Measurements from ENCODE around the gene FHIT. TPM values are rescaled to one million over a fixed set of nuclear protein-coding genes. Genes with fewer than 3 reads are reported as not detected.

FHIT gene
- total and polyA plus RNA-seq, 2 experiments from 2014 or later, result 0.22 to 0.90 TPM

GRCh38 chr3:59878038-59878427 is 1373.2 kb downstream of the FHIT start:
- Histone ChIP-seq H3K9me3 (ENCODE audit: low read depth) (no peaks in the 10 kb centered on the region), H2AFZ (no peak overlapping the region), H3K79me2 (ENCODE audit: insufficient read depth) (no peaks in the 10 kb centered on the region), H3K4me1 (ENCODE audit: insufficient read depth) (no peaks in the 10 kb centered on the region), H3K4me3 (no peak overlapping the region), H4K20me1 (ENCODE audit: insufficient read depth) (no peaks in the 10 kb centered on the region), H3K9me2 (ENCODE audit: insufficient read depth) (no peaks in the 10 kb centered on the region), H3K9ac (no peak overlapping the region), H3K36me3 (ENCODE audit: low read depth) (no peaks in the 10 kb centered on the region), H3K4me2 (ENCODE audit: unreplicated experiment) (no peak overlapping the region), H3F3A (ENCODE audit: insufficient read depth) (no peaks in the 10 kb centered on the region), H3K27me3 (replicated peaks; ENCODE audit: insufficient read depth) (no peaks in the 10 kb centered on the region), H3K27ac (no peak overlapping the region)
- DNase-seq, result no peak
- TF ChIP-seq EZH2phosphoT487 (IDR thresholded peaks at IDR 0.05; ENCODE audit: insufficient read depth, low read depth) (no peak), EZH2 (IDR thresholded peaks at IDR 0.05; ENCODE audit: insufficient read depth, poor library complexity, severe bottlenecking) (no peak)
- 32 to 41% methylated on average over 2 of the region's 2 CpGs for WGBS, 2 experiments (ENCODE audit: low coverage in 1 of 2, low lambda C conversion rate in 2 of 2, missing lambda C conversion rate in 2 of 2)
- in situ Hi-C loops (cut with MboI), result no loop called here

DNA sequence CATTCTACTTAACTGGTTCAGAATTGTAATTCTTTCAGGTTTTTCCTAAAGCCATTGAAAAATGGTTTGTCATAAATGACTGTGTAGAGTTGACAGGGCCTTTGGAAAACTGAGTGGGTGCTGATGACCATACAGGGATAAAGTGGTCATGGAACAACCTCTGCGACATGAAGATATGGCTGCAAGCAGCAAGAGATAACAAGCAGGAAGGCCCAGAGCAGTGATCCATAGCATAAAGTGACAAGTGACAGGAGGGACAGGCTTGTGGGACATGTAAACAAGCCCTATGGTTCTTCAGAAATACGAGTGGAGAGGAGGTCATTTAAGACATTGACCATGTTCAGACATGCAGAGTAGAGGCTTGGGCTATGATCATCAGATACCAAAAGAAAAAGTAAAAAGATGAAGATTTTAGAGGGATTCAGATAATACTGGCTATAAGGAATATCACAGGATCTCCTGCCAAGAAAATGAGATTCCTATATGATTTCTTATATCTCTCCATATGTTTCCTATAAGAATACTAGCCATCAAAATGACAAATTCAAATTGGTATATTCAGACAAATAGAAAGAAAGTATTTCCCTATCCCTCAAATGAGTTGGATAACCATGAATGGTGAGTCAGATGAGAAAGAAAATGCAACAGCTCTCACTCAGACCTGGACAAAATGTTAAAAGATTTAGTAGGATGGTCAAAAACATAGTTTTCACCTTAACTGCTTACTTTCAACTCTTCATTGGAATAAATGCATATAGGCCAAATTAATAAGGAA is 1373.8 kb downstream of the FHIT start:
- no peaks in the 10 kb centered on the region for H3K9me2 ChIP-seq (ENCODE audit: insufficient read depth)
- in situ Hi-C loops (cut with MboI), result no loop called here
- no peak overlapping the region for H3K4me2 ChIP-seq (ENCODE audit: unreplicated experiment)
- no peaks in the 10 kb centered on the region for H4K20me1 ChIP-seq (ENCODE audit: insufficient read depth)
- no peaks in the 10 kb centered on the region for H3K79me2 ChIP-seq (ENCODE audit: insufficient read depth)
- 27 to 30% methylated on average over 2 of the region's 2 CpGs for WGBS, 2 experiments (ENCODE audit: low coverage in 1 of 2, low lambda C conversion rate in 2 of 2, missing lambda C conversion rate in 2 of 2)
- no peak for TF ChIP-seq EZH2phosphoT487 (IDR thresholded peaks at IDR 0.05; ENCODE audit: insufficient read depth, low read depth)
- TF ChIP-seq EZH2 (IDR thresholded peaks at IDR 0.05; ENCODE audit: insufficient read depth, poor library complexity, severe bottlenecking), result no peak
- no peaks in the 10 kb centered on the region; the same call in 1 of the 2 replicates for H3K27me3 ChIP-seq (replicated peaks; ENCODE audit: insufficient read depth)
- H3K9ac ChIP-seq, result no peak overlapping the region
- no peak overlapping the region for H3K4me3 ChIP-seq
- no peaks in the 10 kb centered on the region for H3K4me1 ChIP-seq (ENCODE audit: insufficient read depth)
- no peak overlapping the region for H3K27ac ChIP-seq
- no peaks in the 10 kb centered on the region for H3F3A ChIP-seq (ENCODE audit: insufficient read depth)
- no peaks in the 10 kb centered on the region for H3K36me3 ChIP-seq (ENCODE audit: low read depth)
- DNase-seq, result no peak
- no peaks in the 10 kb centered on the region for H3K9me3 ChIP-seq (ENCODE audit: low read depth)
- H2AFZ ChIP-seq, result no peak overlapping the region

DNA sequence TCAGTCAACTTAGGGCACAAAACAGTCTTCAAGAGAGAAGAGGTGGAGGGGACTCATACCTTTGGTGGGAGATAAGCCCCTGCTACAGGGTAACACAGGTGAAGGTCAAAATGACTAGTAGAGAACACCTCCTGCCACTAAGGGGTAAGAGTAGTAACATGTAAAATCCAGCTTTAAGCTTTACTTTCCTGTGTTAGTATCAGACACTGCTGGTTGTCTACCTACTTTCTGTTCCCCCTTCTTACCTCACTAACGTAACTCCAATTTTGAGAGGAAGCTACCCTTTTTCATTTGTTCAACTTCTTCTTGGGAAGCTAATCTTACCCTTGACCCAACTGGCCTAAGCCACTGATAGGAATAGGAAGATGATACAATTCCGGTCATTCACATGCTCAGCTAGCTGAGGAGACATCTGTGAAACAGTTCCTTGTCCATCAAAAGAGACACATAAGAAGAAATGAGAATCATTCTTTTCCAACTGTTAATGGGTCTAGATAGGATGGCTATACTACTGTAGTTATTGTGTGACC is 1374.7 kb downstream of the FHIT start:
- in situ Hi-C loops (cut with MboI), result no loop called here
- H3K4me3 ChIP-seq, result no peak overlapping the region
- H3F3A ChIP-seq (ENCODE audit: insufficient read depth), result no peaks in the 10 kb centered on the region

GRCh38 chr3:59873576-59874230 is 1377.5 kb downstream of the FHIT start:
- Histone ChIP-seq H3K4me3 (no peak overlapping the region), H3K9ac (no peak overlapping the region), H3K4me1 (ENCODE audit: insufficient read depth) (no peaks in the 10 kb centered on the region), H3K27ac (no peak overlapping the region), H3F3A (ENCODE audit: insufficient read depth) (no peaks in the 10 kb centered on the region), H3K79me2 (ENCODE audit: insufficient read depth) (no peaks in the 10 kb centered on the region), H3K9me3 (ENCODE audit: low read depth) (no peaks in the 10 kb centered on the region), H3K4me2 (ENCODE audit: unreplicated experiment) (no peak overlapping the region), H3K36me3 (ENCODE audit: low read depth) (no peaks in the 10 kb centered on the region), H3K9me2 (ENCODE audit: insufficient read depth) (no peaks in the 10 kb centered on the region), H4K20me1 (ENCODE audit: insufficient read depth) (no peaks in the 10 kb centered on the region), H2AFZ (no peak overlapping the region), H3K27me3 (replicated peaks; ENCODE audit: insufficient read depth) (no peaks in the 10 kb centered on the region; the same call in 1 of the 2 replicates)
- TF ChIP-seq EZH2phosphoT487 (IDR thresholded peaks at IDR 0.05; ENCODE audit: insufficient read depth, low read depth), result no peak
- no peak for TF ChIP-seq EZH2 (IDR thresholded peaks at IDR 0.05; ENCODE audit: insufficient read depth, poor library complexity, severe bottlenecking)
- no peak for DNase-seq
- WGBS, 2 experiments (ENCODE audit: low coverage in 1 of 2, low lambda C conversion rate in 2 of 2, missing lambda C conversion rate in 2 of 2), result 31 to 34% methylated on average over 8 of the region's 8 CpGs
- in situ Hi-C loops (cut with MboI), result loop anchor here (25.0 kb wide), 3 partner anchors 286 to 1061 kb away; no protein-coding TSS in a partner anchor

More for the DNA sequence above, 1374.7 kb downstream of the FHIT start:
- H3K36me3 ChIP-seq (ENCODE audit: low read depth), result no peaks in the 10 kb centered on the region
- H3K9ac ChIP-seq, result no peak overlapping the region
- no peaks in the 10 kb centered on the region for H3K9me2 ChIP-seq (ENCODE audit: insufficient read depth)
- 66 to 75% methylated on average over 2 of the region's 2 CpGs for WGBS, 2 experiments (ENCODE audit: low coverage in 1 of 2, low lambda C conversion rate in 2 of 2, missing lambda C conversion rate in 2 of 2)
- H3K4me2 ChIP-seq (ENCODE audit: unreplicated experiment), result no peak overlapping the region
- H3K27me3 ChIP-seq (replicated peaks; ENCODE audit: insufficient read depth), result no peaks in the 10 kb centered on the region; the same call in 1 of the 2 replicates
- no peaks in the 10 kb centered on the region for H4K20me1 ChIP-seq (ENCODE audit: insufficient read depth)
- H3K9me3 ChIP-seq (ENCODE audit: low read depth), result no peaks in the 10 kb centered on the region
- H2AFZ ChIP-seq, result no peak overlapping the region
- no peaks in the 10 kb centered on the region for H3K4me1 ChIP-seq (ENCODE audit: insufficient read depth)
- DNase-seq, result no peak
- H3K79me2 ChIP-seq (ENCODE audit: insufficient read depth), result no peaks in the 10 kb centered on the region
- no peak overlapping the region for H3K27ac ChIP-seq
- no peak for TF ChIP-seq EZH2 (IDR thresholded peaks at IDR 0.05; ENCODE audit: insufficient read depth, poor library complexity, severe bottlenecking)

Data from GM23248 (cell line).